RPMI7951 (cell line): ENCODE data around the gene HEATR5A. TPM values are rescaled to one million over a fixed set of nuclear protein-coding genes. Genes with fewer than 3 reads are reported as not detected.
A peak's percentile ranks its signal among the peaks of the same experiment; 100 is the strongest.
"Not testable (repeated sequence)": the region's sequence is repeated elsewhere in the genome, so short reads cannot be mapped to it uniquely, and the experiment has no call there.

Experiments used
- DNase-seq: peaks from one replicate; pipeline ENCODE4 v3.0.0-alpha.2; 2012; ENCODE audit warnings: low read depth
- total RNA-seq: library from RNA; depleted of rRNA; stranded (reverse); fragments of >200 nt; shearing (Covaris generic); gene quantifications from 2 replicates; pipeline ENCODE4 v1.2.3, GENCODE V29; 2014; rRNA removed

HEATR5A gene
- total RNA-seq, 1 experiment from 2014 or later = 19.6 TPM

DNA sequence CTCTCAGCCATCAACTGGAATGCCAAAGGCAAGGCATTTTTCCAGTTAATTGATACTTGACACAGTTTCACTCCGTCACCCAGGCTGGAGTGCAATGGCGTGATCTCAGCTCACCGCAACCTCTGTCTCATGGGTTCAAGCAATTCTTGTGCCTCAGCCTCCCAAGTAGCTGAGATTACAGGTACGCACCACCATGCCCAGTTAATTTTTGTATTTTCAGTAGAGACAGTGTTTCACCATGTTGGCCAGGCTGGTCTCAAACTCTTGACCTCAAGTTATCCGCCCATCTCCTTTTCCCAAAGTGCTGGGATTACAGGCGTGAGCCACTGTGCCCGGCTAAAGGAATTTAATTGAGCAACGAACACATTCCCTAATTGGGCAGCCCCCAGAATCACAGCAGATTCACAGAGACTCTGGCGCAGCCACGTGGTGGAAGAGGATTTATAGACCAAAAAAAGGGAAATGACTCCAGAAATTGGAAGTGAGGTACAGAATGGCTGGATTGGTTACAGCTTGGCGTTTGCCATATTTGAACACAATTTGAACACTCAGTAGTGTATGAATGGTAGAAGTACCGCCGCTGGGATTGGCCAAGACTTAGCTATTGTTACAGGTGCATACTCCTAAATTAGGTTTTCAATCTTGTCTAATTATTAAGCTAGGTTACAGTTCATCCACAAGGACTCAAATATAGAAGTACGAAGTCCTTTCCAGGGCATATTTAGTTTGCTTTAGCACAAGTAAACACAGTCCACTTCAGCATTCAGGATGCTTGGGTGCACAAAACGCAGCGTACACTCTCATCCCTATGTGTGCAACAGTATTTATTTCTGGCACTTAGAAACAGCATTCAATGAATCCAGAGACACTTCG, 162.6 kb downstream of the HEATR5A start:
- DNase-seq = not testable (repeated sequence)

DNA sequence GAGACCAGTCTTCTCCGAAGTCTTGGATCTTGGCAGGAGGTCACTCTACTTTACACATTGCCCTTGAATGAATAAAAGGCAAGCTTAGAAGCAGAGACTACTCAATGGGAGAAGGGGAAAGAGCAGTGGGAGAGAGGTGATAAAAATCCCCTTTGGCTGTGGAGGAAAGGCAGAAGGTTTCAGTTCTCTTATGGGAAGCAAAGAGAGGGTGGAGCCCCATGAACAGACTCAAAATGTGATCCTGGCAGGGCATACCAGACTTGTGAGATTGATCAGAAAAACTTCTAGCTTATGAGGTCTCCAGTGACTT, 163.2 kb downstream of the HEATR5A start:
- DNase-seq = no peak

- DNase-seq = no peak
Measured at GRCh38 chr14:31256534-31257243, 163.7 kb downstream of the HEATR5A start.

DNA sequence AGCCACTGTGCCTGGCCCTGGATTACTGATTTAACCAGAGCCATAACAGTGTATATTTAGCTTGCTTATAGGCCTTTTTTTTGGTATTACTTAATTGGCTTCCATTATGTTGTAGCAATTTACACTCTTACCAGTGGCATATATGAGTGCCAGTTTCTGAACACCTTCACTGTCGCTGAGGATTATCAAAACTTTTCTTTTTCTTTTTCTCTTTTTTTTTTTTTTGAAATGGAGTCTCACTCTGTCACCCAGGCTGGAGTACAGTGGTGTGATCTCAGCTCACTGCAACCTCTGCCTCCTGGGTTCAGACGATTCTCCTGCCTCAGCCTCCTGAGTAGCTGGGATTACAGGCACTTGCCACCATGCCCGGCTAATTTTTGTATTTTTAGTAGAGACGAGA, 164.4 kb downstream of the HEATR5A start:
- not testable (repeated sequence) for DNase-seq

GRCh38 chr14:31255286-31255685, 165.1 kb downstream of the HEATR5A start:
- DNase-seq = no peak

DNA sequence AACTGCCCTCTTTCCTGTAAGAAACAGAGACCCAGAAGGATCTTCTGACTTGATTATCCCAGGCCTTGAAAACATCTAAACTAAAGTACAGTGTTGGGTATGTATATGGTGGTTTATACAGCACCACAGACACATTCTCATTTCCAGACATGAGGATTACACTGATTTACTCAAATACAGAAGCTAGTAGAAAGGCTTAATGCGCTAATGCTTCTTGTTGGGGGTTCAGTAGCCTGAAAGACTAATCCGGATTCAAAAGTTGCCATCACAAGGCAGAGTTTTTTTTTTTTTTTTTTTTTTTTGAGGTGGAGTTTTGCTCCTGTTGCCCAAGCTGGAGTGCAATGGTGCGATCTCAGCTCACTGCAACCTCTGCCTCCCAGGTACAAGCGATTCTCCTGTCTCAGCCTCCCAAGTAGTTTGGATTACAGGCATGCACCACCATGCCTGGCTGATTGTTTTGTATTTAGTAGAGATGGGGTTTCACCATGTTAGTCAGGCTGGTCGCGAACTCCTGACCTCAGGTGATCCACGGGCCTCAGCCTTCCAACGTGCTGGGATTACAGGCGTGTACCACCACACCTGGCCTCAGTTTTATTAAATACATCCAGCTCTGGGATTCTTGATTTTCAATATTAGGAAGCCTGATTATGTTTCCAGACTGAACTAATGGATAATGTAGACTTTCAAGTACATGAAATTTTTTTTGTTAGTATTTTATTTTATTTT, 166.4 kb downstream of the HEATR5A start:
- no peak for DNase-seq

DNA sequence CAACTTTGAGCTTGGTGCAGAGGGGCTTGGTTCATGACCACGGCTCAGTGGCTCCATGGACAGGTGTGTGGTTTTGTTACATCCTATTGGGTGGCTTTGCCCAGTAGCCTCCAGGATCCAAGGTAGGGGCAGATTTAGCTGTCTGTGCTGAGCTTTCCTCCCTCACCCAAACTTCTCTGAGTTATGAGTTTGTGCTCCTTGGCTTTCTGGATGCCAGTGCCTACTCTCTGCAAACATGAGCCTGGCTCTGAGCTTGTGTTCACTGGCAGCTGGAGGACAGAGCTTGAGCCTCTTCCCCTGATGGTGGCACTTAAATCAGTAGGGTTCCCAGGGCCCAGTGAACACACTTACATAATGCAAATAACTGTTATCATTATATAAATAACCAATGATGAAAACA, 167.5 kb downstream of the HEATR5A start:
- DNase-seq = no peak

GRCh38 chr14:31251028-31251958, 169.1 kb downstream of the HEATR5A start:
- DNase-seq = no peak

- no peak for DNase-seq
Measured at GRCh38 chr14:31244626-31245025, 175.7 kb downstream of the HEATR5A start.

DNA sequence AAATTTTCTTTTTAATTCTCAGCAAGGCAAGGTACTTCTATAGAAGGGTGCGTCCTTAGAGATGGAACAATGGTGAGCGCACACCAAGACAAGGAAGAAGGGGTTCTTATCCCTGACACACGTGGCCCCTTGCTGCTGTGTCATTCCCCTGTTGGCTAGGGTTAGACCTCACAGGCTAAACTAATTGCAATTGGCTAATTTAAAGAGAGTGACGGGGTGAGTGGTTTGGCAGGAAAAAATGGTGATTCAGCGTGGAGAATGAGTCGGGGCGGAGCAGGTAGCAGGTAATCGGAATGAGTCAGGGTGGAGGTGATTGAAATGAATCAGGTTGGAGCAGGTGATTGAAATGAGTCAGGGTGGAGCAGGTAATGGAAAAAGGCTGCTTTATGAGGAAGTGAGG, 176.5 kb downstream of the HEATR5A start:
- DNase-seq = no peak

DNA sequence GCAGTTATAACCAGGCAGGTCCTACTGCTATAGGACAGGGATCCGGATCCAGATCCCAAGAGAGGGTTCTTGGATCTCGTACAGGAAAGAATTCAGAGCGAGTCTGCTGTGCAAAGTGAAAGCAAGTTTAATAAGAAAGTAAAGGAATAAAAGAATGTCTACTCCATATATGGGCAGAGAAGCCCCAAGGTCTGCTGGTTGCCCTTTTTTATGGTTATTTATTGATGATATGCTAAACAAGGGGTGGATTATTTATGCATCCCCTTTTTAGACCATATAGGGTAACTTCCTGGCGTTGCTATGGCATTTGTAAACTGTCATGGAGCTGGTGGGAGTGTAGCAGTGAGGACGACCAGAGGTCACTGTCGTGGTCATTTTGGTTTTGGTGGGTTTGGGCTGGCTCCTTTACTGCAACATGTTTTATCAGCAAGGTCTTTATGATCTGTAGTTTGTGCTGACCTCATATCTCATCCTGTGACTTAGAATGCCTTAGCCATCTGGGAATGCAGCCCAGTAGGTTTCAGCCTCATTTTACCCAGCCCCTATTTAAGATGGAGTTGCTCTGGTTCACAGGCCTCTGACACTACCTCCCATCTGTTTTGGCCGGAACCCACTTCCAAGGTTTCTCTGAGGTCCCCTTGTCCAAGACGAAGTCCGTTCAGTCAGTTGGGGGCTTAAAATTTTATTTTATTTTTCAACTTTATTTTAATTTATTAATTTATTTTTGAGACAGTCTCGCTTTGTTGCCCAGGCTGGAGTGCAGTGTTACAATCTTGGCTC, 178.0 kb downstream of the HEATR5A start:
- DNase-seq = peak; percentile 56

Other genes with a start within 250 kb of the HEATR5A start
- 79.9 and 80.0 TPM in 2 replicates for gene HECTD1, start 212.8 kb downstream of the HEATR5A start, total RNA-seq
- gene DTD2, start 37.0 kb upstream of the HEATR5A start, total RNA-seq = 17.7 and 25.2 TPM in 2 replicates
- not detected in 2 replicates for gene GPR33, start 67.5 kb upstream of the HEATR5A start, total RNA-seq
- 13.1 and 14.1 TPM in 2 replicates for gene NUBPL, start 140.9 kb upstream of the HEATR5A start, total RNA-seq